Measurements from ENCODE around the gene HOXA1.

HOXA1 gene

DNA sequence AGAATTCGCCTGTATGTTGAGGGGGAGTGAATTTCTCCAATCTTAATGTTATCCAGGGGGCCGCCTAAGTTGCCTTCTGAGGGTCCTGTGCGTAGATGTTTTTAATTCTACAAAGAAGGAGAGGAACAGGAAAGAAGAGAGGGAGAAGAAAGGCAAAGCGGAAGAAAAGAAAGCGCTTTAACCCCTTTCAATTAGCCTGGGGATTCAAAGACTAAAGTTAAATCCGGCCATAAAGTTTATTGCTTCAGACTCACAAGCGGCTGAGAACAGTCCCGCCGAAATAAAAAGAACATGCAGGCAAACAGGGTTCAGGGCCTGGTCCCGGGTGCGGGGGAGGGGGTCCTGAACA, 43.2 kb upstream of the HOXA1 start:
- Mint-ChIP-seq H3K36me3 (ENCODE audit: insufficient read depth) (no peaks in the 10 kb centered on the region), H3K27ac (no peak overlapping the region), H3K27me3 (peaks cover 59 to 72% of the 10 kb centered on the region in 2 donors), H3K4me1 (ENCODE audit: low read depth in 2 of 2) (no peaks in the 10 kb centered on the region), H3K4me3 (no peak overlapping the region), H3K9me3 (no peaks in the 10 kb centered on the region)
- DNase-seq (no peak), ATAC-seq (replicated peaks) (no peak)

DNA sequence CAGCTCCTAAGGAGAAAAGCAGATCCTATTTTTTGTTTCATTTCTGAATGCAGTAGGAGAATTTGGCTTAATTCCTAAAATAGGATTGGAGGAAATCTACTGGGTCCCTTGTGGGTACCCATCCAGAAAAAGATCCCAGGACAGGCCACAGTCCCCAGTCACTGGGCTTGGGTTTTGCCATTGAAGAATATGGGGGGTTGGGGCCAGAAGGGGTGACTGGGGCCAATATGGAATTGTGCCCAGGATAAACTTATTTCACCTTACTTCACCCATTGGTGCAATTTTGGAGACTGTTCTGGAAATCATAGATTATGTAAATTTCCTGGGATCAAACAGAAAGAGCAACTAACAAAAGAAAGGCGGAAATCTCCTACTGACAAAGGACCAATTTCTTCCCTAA, 42.7 kb upstream of the HOXA1 start:
- DNase-seq (no peak), ATAC-seq (replicated peaks) (no peak)
- Mint-ChIP-seq H3K27me3 (peaks cover 64 to 77% of the 10 kb centered on the region in 2 donors), H3K9me3 (no peaks in the 10 kb centered on the region), H3K36me3 (ENCODE audit: insufficient read depth) (no peaks in the 10 kb centered on the region), H3K4me3 (no peak overlapping the region), H3K4me1 (ENCODE audit: low read depth in 2 of 2) (no peaks in the 10 kb centered on the region), H3K27ac (no peak overlapping the region)

DNA sequence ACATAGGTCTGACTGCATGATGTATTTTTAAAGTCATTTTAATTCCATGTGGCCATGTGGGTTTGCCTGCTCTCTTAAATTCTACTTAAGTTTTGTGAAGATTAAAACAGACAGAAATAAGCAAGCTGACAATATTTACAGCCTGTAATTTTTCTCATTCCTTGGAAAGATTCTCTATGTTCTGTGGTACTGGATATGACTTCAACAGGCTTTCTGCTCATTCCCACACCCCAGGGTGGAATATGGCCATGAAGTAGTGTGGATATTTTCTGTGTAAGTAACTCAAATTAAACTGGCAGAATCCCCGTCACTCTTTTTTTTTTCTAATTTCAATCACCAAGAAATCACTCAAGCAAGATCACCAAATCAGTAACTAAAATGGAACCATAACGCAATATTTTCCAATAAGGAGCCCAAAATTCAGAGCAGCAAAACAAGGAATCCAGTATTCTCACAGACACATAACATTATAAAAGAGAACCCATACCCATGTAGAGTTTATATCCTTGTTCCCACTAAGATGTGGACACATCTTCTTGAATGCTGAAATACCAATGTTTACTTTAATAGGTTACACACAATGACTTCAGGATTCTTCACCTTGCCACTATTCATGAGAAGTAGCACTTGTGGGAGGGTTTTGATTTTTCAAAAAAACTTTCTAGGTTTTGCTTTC, 42.0 kb upstream of the HOXA1 start:
- Mint-ChIP-seq H3K9me3 (no peaks in the 10 kb centered on the region), H3K4me3 (no peak overlapping the region), H3K27me3 (peaks cover 69 to 80% of the 10 kb centered on the region in 2 donors), H3K4me1 (ENCODE audit: low read depth in 2 of 2) (no peaks in the 10 kb centered on the region), H3K27ac (no peak overlapping the region), H3K36me3 (ENCODE audit: insufficient read depth) (no peaks in the 10 kb centered on the region)
- ATAC-seq (replicated peaks), result no peak
- DNase-seq, result no peak

DNA sequence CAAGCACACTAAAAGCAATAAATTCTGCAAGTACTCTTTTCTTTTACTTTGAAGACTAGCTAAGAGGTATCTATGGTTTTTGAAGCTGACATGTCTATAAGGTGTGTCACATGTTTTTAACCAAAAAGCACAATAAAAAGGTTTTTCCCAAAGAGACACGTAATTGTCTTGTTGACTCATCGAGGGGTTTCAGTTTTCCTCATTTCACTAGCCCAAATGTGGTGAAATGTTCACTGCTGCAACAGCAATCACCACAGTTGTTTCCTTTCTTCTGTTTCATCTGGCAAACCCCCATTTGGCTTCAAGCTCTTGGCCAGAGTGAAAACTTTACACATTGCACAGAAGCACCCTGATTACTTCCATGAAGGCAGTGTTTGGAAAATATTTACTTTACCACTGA, 38.6 kb upstream of the HOXA1 start:
- no peaks in the 10 kb centered on the region for H3K4me1 Mint-ChIP-seq (ENCODE audit: low read depth in 2 of 2)
- H3K4me3 Mint-ChIP-seq, result no peak overlapping the region
- peaks cover 64 to 66% of the 10 kb centered on the region in 2 donors for H3K27me3 Mint-ChIP-seq
- ATAC-seq (replicated peaks), result no peak
- H3K9me3 Mint-ChIP-seq, result no peaks in the 10 kb centered on the region
- DNase-seq, result no peak
- H3K36me3 Mint-ChIP-seq (ENCODE audit: insufficient read depth), result peaks cover 6% of the 10 kb centered on the region
- H3K27ac Mint-ChIP-seq, result no peak overlapping the region

DNA sequence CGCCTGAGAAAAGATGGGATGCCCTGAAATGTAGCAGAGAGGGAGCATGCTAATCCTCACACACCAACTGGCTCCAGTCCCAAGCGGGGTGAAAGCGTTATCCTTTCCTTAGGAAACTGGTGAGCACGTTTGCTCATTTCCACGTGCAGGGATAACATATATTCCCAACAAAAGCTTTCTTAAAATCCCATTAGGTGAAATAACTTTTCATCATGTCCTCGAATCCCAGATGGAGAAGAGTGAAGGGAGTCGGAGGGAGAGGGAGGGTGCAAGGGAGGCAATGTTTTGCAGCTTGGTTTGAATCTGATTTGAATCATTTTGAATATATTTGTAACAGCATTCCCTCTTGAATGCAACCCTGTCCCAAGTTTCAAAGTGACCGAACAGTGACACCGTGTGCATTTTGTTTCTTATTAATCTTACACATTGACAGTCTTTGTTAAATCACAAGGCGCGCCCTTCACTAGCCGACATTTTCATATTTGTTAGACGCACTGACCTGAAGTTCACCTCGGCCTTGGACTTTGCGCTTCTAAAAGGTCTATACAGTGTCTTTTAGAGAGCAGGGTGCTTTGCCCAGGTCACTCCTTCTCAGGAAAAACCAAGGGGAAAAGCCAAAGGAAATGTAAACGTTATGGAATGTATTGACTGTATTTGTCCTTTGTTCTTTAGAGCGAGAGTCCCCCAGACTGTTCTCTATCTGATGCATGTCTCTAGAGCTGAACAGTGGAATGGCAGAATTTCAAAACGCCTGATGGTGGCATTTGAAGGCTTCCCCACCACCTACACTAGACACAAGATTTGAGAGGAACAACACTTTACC, 37.8 kb upstream of the HOXA1 start:
- Mint-ChIP-seq H3K36me3 (ENCODE audit: insufficient read depth) (peaks cover 6% of the 10 kb centered on the region), H3K9me3 (no peaks in the 10 kb centered on the region), H3K27ac (no peak overlapping the region), H3K27me3 (peaks cover 67 to 70% of the 10 kb centered on the region in 2 donors), H3K4me3 (no peak overlapping the region), H3K4me1 (ENCODE audit: low read depth in 2 of 2) (no peaks in the 10 kb centered on the region)
- DNase-seq, result no peak
- no peak for ATAC-seq (replicated peaks)

DNA sequence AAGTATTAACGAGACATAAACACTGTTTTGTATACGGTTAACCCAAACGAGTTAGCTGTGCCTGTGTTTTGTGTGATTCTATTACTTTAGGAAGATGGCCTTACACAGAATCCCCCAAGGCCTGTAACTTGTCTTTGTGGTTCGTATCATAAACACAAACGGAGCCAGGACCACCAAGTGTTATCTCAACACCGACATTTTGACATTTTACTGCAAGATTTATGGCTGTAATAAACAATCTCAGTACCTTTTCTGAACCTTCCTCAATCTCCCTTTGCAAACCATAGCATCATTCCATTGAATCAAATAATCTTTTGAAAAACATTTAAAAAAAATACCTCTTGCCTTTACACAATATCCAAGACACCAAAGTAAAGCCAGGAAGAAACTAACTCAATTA, 37.2 kb upstream of the HOXA1 start:
- no peak for DNase-seq
- no peak overlapping the region for H3K27ac Mint-ChIP-seq
- no peaks in the 10 kb centered on the region for H3K4me1 Mint-ChIP-seq (ENCODE audit: low read depth in 2 of 2)
- peaks cover 6% of the 10 kb centered on the region for H3K36me3 Mint-ChIP-seq (ENCODE audit: insufficient read depth)
- no peak overlapping the region for H3K4me3 Mint-ChIP-seq
- H3K27me3 Mint-ChIP-seq, result peaks cover 65 to 68% of the 10 kb centered on the region in 2 donors
- ATAC-seq (replicated peaks), result no peak
- H3K9me3 Mint-ChIP-seq, result no peaks in the 10 kb centered on the region

DNA sequence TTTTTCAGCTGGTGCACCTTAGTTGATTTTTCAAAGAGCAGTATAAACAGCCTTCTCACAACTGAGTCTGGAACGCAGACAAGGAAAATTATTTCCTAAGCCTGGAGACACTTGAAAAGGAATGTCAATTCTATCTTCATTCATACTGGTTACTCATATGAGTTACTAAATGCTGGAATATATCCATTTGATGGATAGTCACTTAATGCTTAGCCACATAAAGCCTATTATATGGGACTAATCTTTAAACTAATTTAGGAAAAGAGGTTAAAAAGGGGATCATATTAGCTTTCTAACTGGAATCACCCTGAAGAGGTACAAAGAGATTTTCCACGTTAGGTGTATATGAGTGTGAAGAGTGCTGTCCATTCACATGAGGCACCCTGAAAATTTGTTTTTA, 36.4 kb upstream of the HOXA1 start:
- H3K27ac Mint-ChIP-seq, result no peak overlapping the region
- peak overlapping the region in 1 of 2 donors; percentile 25 for H3K4me3 Mint-ChIP-seq
- H3K27me3 Mint-ChIP-seq, result peaks cover 65 to 68% of the 10 kb centered on the region in 2 donors
- no peaks in the 10 kb centered on the region for H3K9me3 Mint-ChIP-seq
- H3K36me3 Mint-ChIP-seq (ENCODE audit: insufficient read depth), result peaks cover 6% of the 10 kb centered on the region
- no peaks in the 10 kb centered on the region for H3K4me1 Mint-ChIP-seq (ENCODE audit: low read depth in 2 of 2)
- no peak for DNase-seq
- no peak for ATAC-seq (replicated peaks)

DNA sequence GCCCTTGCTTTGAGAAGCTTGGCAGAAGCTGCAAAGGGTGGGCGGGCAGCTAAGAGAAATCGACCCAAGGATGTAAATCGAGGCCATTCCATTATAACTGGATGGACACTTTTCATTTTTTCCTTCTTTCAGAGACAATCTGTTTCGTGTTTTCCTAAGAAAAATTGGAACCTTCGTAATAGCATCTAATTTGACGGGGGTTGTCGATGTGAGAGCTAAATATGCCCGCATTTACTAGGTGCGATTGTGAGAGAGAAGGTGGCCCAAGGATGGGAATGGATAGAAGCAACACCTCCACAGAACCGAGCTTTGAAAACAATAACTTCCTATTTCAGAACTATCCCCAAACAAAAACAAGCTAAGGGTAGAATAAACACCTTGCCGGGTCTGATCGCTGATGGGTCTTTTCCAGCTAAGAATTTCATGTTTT, 35.6 kb upstream of the HOXA1 start:
- Mint-ChIP-seq H3K27me3 (peaks cover 65 to 70% of the 10 kb centered on the region in 2 donors), H3K4me1 (ENCODE audit: low read depth in 2 of 2) (no peaks in the 10 kb centered on the region), H3K36me3 (ENCODE audit: insufficient read depth) (peaks cover 6% of the 10 kb centered on the region), H3K4me3 (peak overlapping the region; percentile 59 to 65), H3K9me3 (no peaks in the 10 kb centered on the region), H3K27ac (peak overlapping the region in 1 of 2 donors; percentile 6)
- ATAC-seq (replicated peaks) (no peak), DNase-seq (no peak)

DNA sequence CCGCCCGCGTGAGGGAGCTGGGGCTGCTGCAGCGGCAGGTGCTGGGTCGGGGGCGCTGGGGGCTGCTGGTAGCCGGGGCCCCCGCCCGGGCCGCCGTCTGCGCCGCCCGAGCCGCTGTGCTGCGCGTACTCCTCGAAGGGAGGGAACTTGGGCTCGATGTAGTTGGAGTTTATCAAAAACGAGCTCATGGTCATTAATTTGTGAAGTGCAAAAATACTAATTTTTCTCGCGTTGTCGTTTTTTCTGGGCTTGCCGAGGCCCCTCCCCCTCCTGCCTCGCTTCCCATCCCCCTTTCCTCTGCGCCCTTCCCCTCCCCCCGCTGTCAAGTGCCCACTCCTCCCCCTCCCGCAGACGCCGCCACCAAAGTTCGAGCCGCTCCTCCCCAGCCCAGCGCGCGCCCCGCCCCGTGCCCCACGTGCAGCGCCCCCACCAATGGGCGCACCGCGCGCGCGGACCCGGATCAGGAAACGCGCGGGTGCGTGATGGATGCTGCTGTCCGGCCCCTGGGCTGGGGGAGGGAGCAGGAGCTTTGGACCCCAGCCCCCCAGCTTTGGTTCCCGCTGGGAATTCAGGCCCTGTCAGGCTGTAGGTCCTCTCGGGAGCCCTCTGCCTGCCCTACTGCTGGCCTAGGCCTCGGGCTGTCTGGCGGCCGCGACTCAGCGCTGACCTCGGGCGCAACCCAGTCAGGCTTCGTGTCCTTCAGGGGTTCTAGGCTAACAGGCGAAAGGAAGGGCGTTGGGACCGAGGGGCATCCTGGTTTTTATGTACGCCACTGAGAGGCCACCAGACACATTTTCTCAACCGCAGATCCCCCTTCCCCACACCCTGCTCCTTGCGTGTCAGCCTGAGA, 35.0 kb upstream of the HOXA1 start, which contains the start of gene HOXA4:
Gene HOXA4, minus strand, starts transcription at position 218 of the 850 bp plus-strand sequence. Its CDS starts 24 bp downstream, at position 194.
- Mint-ChIP-seq H3K27ac (peak within 1 kb of the TSS in 1 of 2 donors; percentile 6), H3K4me1 (ENCODE audit: low read depth in 2 of 2) (no peaks in the 10 kb centered on the region), H3K4me3 (peak within 1 kb of the TSS; percentile 61 to 65), H3K27me3 (peaks cover 65 to 70% of the 10 kb centered on the region in 2 donors), H3K9me3 (no peaks in the 10 kb centered on the region), H3K36me3 (ENCODE audit: insufficient read depth) (peaks cover 6% of the 10 kb centered on the region)
- peak; percentile 93 for ATAC-seq (replicated peaks)
- peak; percentile 65 to 76 (median 74) for DNase-seq

DNA sequence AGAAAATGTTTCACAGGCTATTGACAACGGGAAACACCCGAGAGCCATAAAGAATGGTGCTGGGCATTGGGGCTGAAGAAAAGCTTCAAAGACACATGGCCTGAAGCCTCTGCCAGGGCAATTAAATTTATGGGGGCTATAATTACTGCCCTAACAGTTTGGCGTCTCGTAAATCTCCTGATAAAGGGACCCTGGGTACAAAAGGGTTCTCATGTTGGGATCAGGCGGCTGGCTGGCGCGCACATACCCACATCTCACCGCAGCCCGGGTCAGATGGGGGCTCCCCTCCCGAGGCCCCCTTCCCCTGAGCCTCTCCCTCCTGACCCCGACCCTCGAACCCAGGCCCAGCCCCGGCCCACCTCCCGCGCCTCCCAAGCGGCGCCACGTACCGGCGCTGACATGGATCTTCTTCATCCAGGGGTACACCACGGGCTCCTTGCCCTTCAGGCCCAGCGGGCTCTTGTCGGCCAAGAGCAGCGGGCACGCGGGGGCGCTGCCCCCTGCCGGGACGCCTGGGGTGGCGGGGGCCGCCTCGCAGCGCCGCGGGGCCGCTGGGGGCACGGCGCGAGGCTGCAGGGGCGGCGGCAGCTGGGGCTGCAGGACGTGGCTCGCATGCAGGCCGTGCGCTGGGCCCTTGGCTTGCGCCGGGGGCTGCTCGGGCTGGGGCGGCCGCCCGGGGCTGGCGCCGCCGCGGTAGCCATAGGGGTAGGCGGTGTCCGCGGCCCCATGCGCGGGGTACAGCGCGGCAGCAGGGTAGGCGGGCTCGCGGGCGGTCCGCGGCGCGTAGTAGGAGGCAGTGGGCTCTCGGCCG, 34.1 kb upstream of the HOXA1 start:
- Mint-ChIP-seq H3K4me3 (peak overlapping the region; percentile 61 to 65), H3K27me3 (peaks cover 65 to 69% of the 10 kb centered on the region in 2 donors)

DNA sequence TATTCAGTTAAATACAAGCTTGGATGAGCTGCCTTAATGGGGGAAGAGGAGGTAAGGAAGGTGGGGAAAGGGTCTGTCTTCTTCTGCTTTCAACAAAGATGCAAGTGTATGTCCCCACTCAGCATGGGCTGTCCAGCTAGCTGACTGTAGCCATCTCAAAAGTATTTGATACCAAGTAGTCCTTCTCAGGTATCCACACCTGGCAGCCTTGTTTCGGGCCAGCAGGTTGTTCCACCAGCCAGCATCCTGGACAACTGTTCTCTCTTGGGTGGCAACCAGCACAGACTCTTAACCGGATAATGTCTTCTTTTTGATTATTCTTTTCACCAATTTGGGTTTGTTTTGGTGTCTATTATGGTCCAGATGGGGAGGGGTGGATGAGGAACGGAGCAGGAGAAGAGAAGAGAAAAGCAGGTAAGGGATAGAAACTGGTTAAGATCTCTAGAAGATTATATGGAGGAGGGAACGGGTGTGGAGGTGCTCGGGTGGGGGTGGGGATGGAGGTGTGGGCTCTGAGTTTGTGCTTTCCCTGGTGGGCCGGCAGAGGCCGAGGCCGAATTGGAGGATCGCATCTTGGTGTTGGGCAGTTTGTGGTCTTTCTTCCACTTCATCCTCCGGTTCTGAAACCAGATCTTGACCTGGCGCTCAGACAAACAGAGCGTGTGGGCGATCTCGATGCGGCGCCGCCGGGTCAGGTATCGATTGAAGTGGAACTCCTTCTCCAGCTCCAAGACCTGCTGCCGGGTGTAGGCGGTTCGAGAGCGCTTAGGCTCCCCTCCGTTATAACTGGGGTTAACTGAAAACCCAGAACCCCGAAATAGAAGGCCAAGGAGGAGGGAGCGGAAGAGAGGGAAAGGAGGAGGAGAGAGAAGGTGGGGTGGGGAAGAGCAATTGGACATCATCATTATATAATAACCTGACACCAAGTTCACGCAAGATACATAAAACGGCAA, 33.3 kb upstream of the HOXA1 start:
- Mint-ChIP-seq H3K27ac (no peak overlapping the region), H3K4me3 (peak overlapping the region; percentile 61 to 65), H3K36me3 (ENCODE audit: insufficient read depth) (peaks cover 6% of the 10 kb centered on the region), H3K4me1 (ENCODE audit: low read depth in 2 of 2) (no peaks in the 10 kb centered on the region), H3K27me3 (peaks cover 65 to 69% of the 10 kb centered on the region in 2 donors), H3K9me3 (no peaks in the 10 kb centered on the region)
- DNase-seq (no peak), ATAC-seq (replicated peaks) (no peak)

More for the DNA sequence above, 34.1 kb upstream of the HOXA1 start:
- Mint-ChIP-seq H3K27ac (no peak overlapping the region), H3K9me3 (no peaks in the 10 kb centered on the region), H3K36me3 (ENCODE audit: insufficient read depth) (peaks cover 6% of the 10 kb centered on the region), H3K4me1 (ENCODE audit: low read depth in 2 of 2) (no peaks in the 10 kb centered on the region)
- ATAC-seq (replicated peaks), result peak; percentile 45
- DNase-seq, result no peak

DNA sequence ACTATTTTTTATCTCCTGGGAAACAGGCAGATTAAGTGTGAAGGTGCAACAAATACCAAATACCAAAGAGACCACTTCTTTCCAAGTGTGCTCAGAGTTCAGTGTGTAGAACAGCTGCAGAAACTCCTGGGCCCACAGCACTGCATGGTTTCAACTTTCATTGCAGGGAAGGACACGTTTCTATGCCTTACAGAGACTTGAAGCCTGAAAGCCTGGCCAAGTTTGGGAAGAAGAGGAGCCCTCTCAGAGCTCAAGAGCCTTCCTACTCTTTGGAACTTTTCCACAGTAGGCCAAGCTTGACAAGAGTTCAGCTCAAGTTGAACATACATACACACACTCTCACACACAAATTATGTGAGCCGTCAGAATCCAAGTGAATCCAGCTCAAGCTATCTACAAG, 32.2 kb upstream of the HOXA1 start:
- ATAC-seq (replicated peaks), result no peak
- peaks cover 6% of the 10 kb centered on the region for H3K36me3 Mint-ChIP-seq (ENCODE audit: insufficient read depth)
- peaks cover 62 to 63% of the 10 kb centered on the region in 2 donors for H3K27me3 Mint-ChIP-seq
- no peak overlapping the region for H3K27ac Mint-ChIP-seq
- no peaks in the 10 kb centered on the region for H3K9me3 Mint-ChIP-seq
- H3K4me3 Mint-ChIP-seq, result no peak overlapping the region
- no peaks in the 10 kb centered on the region for H3K4me1 Mint-ChIP-seq (ENCODE audit: low read depth in 2 of 2)
- no peak for DNase-seq
